ENCODE data around the gene JHY. TPM values are rescaled to one million over a fixed set of nuclear protein-coding genes. Genes with fewer than 3 reads are reported as not detected.

JHY gene
- total RNA-seq, 6 donors from 2014 or later, result 5.5 to 20.9 (median 8.8) TPM

GRCh38 chr11:122851366-122851966, 31.1 kb upstream of the JHY start:
- ATAC-seq (ENCODE audit: low FRiP score in 2 of 2) (no peak), DNase-seq (no peak)
- 58 to 65% methylated on average over 12 of the region's 12 CpGs for WGBS, 2 donors

DNA sequence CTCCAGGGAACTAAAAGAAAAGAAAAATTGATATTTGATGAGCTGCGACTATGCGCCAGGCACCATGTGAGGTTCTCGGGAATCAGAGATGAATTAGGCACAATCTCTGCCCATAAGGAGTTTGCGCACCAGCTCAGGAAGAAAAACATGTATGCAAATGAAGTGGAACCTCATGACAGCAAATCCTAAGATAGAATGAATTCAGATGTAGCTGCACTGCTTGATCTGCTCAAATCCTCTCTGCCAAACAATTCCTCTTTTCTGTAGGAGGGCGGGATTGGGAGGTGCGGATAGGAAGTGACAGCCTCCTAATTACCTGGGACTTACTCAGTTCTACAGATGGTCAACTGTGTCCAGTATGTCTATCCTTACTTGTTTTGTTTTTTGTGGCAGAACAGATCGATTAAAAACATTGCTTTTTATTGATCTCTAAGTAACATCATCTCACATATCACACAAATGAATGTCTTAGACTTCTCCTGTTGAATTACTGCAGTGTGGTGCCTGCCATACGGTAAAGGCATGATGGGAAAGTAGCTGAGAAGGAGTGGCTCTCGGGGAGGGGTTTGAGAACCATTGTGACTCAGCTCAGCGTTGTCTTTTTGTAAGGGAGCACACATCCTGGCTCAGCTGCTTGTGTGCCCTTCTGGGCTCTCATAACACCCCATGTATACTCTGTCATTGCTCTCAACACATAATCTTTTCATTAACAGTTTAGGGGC, 30.3 kb upstream of the JHY start:
- H3K4me3 ChIP-seq, result no peak overlapping the region
- DNase-seq (no peak), ATAC-seq (ENCODE audit: low FRiP score in 2 of 2) (no peak)
- peaks cover 0 to 3% (median 0%) of the 10 kb centered on the region in 4 donors for H3K4me1 ChIP-seq
- no peaks in the 10 kb centered on the region for H3K27me3 ChIP-seq
- TF ChIP-seq EP300 (IDR thresholded peaks at IDR 0.05) (no peak), CTCF (IDR thresholded peaks at IDR 0.05) (no peak), POLR2AphosphoS5 (IDR thresholded peaks at IDR 0.05) (no peak), POLR2A (IDR thresholded peaks at IDR 0.05) (no peak)
- WGBS, 2 donors, result 81% methylated on average over 10 of the region's 10 CpGs
- no peaks in the 10 kb centered on the region for H3K36me3 ChIP-seq
- H3K27ac ChIP-seq, result no peak overlapping the region
- no peaks in the 10 kb centered on the region for H3K9me3 ChIP-seq

More at GRCh38 chr11:122851366-122851966, 31.1 kb upstream of the JHY start:
- H3K27me3 ChIP-seq, result no peaks in the 10 kb centered on the region
- H3K4me1 ChIP-seq, result peaks cover 0 to 3% (median 0%) of the 10 kb centered on the region in 4 donors
- H3K9me3 ChIP-seq, result no peaks in the 10 kb centered on the region
- no peaks in the 10 kb centered on the region for H3K36me3 ChIP-seq
- TF ChIP-seq POLR2A (IDR thresholded peaks at IDR 0.05) (no peak), CTCF (IDR thresholded peaks at IDR 0.05) (no peak), POLR2AphosphoS5 (IDR thresholded peaks at IDR 0.05) (no peak), EP300 (IDR thresholded peaks at IDR 0.05) (no peak)
- no peak overlapping the region for H3K4me3 ChIP-seq
- H3K27ac ChIP-seq, result no peak overlapping the region

GRCh38 chr11:122852796-122853160, 29.8 kb upstream of the JHY start:
- Histone ChIP-seq H3K36me3 (no peaks in the 10 kb centered on the region), H3K4me3 (no peak overlapping the region), H3K27ac (no peak overlapping the region), H3K27me3 (no peaks in the 10 kb centered on the region), H3K9me3 (no peaks in the 10 kb centered on the region), H3K4me1 (peaks cover 0 to 3% (median 0%) of the 10 kb centered on the region in 4 donors)
- TF ChIP-seq CTCF (IDR thresholded peaks at IDR 0.05) (no peak), POLR2AphosphoS5 (IDR thresholded peaks at IDR 0.05) (no peak), POLR2A (IDR thresholded peaks at IDR 0.05) (no peak), EP300 (IDR thresholded peaks at IDR 0.05) (no peak)
- 94% methylated on average over 5 of the region's 5 CpGs for WGBS, 2 donors
- no peak for ATAC-seq (ENCODE audit: low FRiP score in 2 of 2)
- DNase-seq, result no peak

GRCh38 chr11:122853261-122853660, 29.3 kb upstream of the JHY start:
- H3K4me1 ChIP-seq, result peaks cover 0 to 3% (median 0%) of the 10 kb centered on the region in 4 donors
- no peak overlapping the region for H3K4me3 ChIP-seq
- H3K9me3 ChIP-seq, result no peaks in the 10 kb centered on the region
- no peak for TF ChIP-seq EP300 (IDR thresholded peaks at IDR 0.05)
- TF ChIP-seq POLR2AphosphoS5 (IDR thresholded peaks at IDR 0.05), result no peak
- no peak for TF ChIP-seq CTCF (IDR thresholded peaks at IDR 0.05)
- no peak for TF ChIP-seq POLR2A (IDR thresholded peaks at IDR 0.05)
- DNase-seq (no peak), ATAC-seq (ENCODE audit: low FRiP score in 2 of 2) (no peak)
- H3K36me3 ChIP-seq, result no peaks in the 10 kb centered on the region
- no peaks in the 10 kb centered on the region for H3K27me3 ChIP-seq
- H3K27ac ChIP-seq, result no peak overlapping the region
- 92 to 99% methylated on average over 11 of the region's 11 CpGs for WGBS, 2 donors
